Adrenal gland (tissue), 12 donors: Measurements from ENCODE around the gene MRC1. TPM values are rescaled to one million over a fixed set of nuclear protein-coding genes. Genes with fewer than 3 reads are reported as not detected.
"Not testable (repeated sequence)": the region's sequence is repeated elsewhere in the genome, so short reads cannot be mapped to it uniquely, and the experiment has no call there.

ENCODE experiments used
- DNase-seq, 7 donors: peaks; one replicate each; pipeline ENCODE4 v3.0.0-alpha.2; 2019 to 2020
- H3K27ac ChIP-seq, 5 donors: fragments of 200-600 bp; sonication (generic) in 4 of 5; 1 replicate in 3 of 5; 2 replicates in 2 of 5; pipeline versions ENCODE4 v1.5.1 to v1.8.0; 2016 to 2020; ENCODE audit warnings: mild to moderate bottlenecking in 1 of 5
- H3K27me3 ChIP-seq: fragments of 200-600 bp; 2 replicates; pipeline ENCODE4 v1.8.0; 2021
- H3K36me3 ChIP-seq, 2 donors: fragments of 200-600 bp; replicated peaks in 1 of 2; 1 replicate in 1 of 2; 2 replicates in 1 of 2; pipeline versions ENCODE4 v1.5.1 to v1.8.0; 2018 to 2022
- H3K4me1 ChIP-seq, 2 donors: fragments of 200-600 bp; replicated peaks in 1 of 2; 1 replicate in 1 of 2; 2 replicates in 1 of 2; pipeline versions ENCODE4 v1.5.1 to v1.8.0; 2018 to 2021
- H3K4me3 ChIP-seq, 4 donors: fragments of 200-600 bp; sonication (generic) in 3 of 4; one replicate each; pipeline ENCODE4 v1.5.1; 2016 to 2018
- H3K9me3 ChIP-seq, 3 donors: fragments of 200-600 bp; sonication (generic) in 1 of 3; replicated peaks in 1 of 3; 1 replicate in 2 of 3; 2 replicates in 1 of 3; pipeline versions ENCODE4 v1.5.1 to v1.8.0; 2016 to 2021
- POLR2A ChIP-seq, 2 donors: fragments of 450-650 bp; IDR thresholded peaks; one replicate each; pipeline ENCODE4 v1.6.1; 2017; ENCODE audit warnings: antibody characterized with exemption in 2 of 2, mild to moderate bottlenecking in 2 of 2, moderate library complexity in 1 of 2
- WGBS, 4 donors: extraction: QIAGEN DNeasy Blood & Tissue Kit in 2 of 4; methylation state at CpG; one replicate each; pipeline versions ENCODE4 v1.1.5 to v1.1.7; 2013 to 2017; 5-methylcytosine and 5-hydroxymethylcytosine counted together
- intact Hi-C, 2 donors: fragments of 100-400 bp; cut with DNase I; formaldehyde crosslinking; loops; one replicate each; pipeline versions ENCODE4 v1.14.1 to v1.15.0; 2022 to 2023
- polyA plus RNA-seq, 3 donors: library from polyadenylated mRNA; stranded (reverse); fragments of 200-250 nt in 2 of 3; fragments of 350-450 nt in 1 of 3; fragmentation: Illumina TruSeq in 1 of 3; extraction: RNeasy Lipid Tissue Mini Kit (QIAGEN cat#74804) in 1 of 3; gene quantifications; one replicate each; pipeline ENCODE4 v1.2.3, GENCODE V29; 2013 to 2014
- total RNA-seq, 9 donors: library from RNA; depleted of rRNA in 4 of 9; stranded (reverse); fragments of >200 nt in 4 of 9; fragments of 120-200 nt in 1 of 9; fragmentation: NEBNext Ultra II Directional in 1 of 9; extraction: Animal tissue kit (Norgen Biotek cat#: 25700) in 1 of 9; gene quantifications; one replicate each; pipeline versions ENCODE4 v1.1.0 to v1.2.4, GENCODE V29; 2013 to 2023
- TF ChIP-seq, protein P1 (sequence below), 6 experiments: fragments of 450-650 bp in 4 of 6; fragments of 200-600 bp in 2 of 6; sonication (generic) in 1 of 6; IDR thresholded peaks; 1 replicate in 5 of 6; 2 replicates in 1 of 6; pipeline versions ENCODE4 v1.5.1 to v1.8.0; 2016 to 2021; ENCODE audit warnings: antibody characterized with exemption in 6 of 6, mild to moderate bottlenecking in 2 of 6, moderate library complexity in 1 of 6
- donor health status: healthy with polysubstance abuse.
- donor health status: Bipolar disorder and iron deficiency.
- donor health status: DM: yes; HTN: yes; CAD: no.
- donor health status: DM: no; HTN: no; CAD: no.
- donor health status: DM: no; HTN: no; CAD: no.
- donor health status: DM: yes; HTN: yes; CAD: no.

The MRC1 gene
- total and polyA plus RNA-seq, 12 donors = 9.9 to 153 (median 85.0) TPM

GRCh38 chr10:17921378-17921777, 112.2 kb downstream of the MRC1 start:
- Histone ChIP-seq H3K9me3 (no peaks in the 10 kb centered on the region), H3K4me1 (no peaks in the 10 kb centered on the region), H3K27ac (no peak overlapping the region), H3K27me3 (no peaks in the 10 kb centered on the region), H3K36me3 (no peaks in the 10 kb centered on the region), H3K4me3 (no peak overlapping the region)
- WGBS, 4 donors = 80 to 93% (median 85%) methylated on average over 3 of the region's 3 CpGs
- TF ChIP-seq, protein P1, sequence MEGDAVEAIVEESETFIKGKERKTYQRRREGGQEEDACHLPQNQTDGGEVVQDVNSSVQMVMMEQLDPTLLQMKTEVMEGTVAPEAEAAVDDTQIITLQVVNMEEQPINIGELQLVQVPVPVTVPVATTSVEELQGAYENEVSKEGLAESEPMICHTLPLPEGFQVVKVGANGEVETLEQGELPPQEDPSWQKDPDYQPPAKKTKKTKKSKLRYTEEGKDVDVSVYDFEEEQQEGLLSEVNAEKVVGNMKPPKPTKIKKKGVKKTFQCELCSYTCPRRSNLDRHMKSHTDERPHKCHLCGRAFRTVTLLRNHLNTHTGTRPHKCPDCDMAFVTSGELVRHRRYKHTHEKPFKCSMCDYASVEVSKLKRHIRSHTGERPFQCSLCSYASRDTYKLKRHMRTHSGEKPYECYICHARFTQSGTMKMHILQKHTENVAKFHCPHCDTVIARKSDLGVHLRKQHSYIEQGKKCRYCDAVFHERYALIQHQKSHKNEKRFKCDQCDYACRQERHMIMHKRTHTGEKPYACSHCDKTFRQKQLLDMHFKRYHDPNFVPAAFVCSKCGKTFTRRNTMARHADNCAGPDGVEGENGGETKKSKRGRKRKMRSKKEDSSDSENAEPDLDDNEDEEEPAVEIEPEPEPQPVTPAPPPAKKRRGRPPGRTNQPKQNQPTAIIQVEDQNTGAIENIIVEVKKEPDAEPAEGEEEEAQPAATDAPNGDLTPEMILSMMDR (IDR thresholded peaks at IDR 0.05) = no peak
- no peak for TF ChIP-seq POLR2A (IDR thresholded peaks at IDR 0.05)
- DNase-seq = no peak
- intact Hi-C loops = no loop called here

GRCh38 chr10:17923728-17924127, 114.6 kb downstream of the MRC1 start:
- H3K4me3 ChIP-seq = no peak overlapping the region

DNA sequence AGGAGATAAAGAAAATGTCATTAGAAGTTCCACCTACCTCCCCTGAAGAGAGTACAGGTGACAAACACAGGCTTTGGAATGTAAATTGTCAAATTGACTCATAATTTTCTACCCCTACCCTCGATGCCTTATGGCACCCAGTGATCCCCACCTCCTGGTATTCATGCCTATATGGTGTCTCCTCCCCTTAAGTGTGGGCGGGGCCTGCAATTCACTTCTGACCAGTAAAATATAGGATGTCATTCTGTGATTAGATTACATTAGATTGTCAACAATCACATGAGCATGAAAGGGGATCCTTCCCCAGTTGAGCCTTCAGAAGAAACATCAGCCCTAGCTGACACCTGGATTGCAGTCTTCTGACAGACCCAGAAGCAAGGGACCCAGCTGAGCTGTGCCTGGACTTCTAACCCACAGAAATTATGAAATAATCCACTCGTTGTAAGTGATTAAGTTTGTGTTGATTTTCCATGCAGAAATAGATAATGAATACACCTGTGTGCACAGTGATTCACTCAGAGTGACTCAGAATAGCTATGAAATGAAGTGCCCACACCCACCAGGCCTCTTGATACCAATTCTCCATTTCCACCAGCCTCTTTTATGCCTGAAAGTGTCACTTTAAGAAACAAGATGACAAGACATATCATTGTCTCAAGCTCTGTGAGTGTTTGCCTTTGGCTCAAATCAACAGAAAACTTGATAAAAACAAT, 134.0 kb downstream of the MRC1 start:
- TF ChIP-seq, protein P1 (IDR thresholded peaks at IDR 0.05) = no peak
- no peak for TF ChIP-seq POLR2A (IDR thresholded peaks at IDR 0.05)

More at GRCh38 chr10:17923728-17924127, 114.6 kb downstream of the MRC1 start:
- Histone ChIP-seq H3K36me3 (no peaks in the 10 kb centered on the region), H3K27ac (no peak overlapping the region), H3K4me1 (no peaks in the 10 kb centered on the region), H3K9me3 (no peaks in the 10 kb centered on the region), H3K27me3 (no peaks in the 10 kb centered on the region)
- TF ChIP-seq, protein P1 (IDR thresholded peaks at IDR 0.05) = no peak
- no peak for TF ChIP-seq POLR2A (IDR thresholded peaks at IDR 0.05)
- intact Hi-C loops = no loop called here
- DNase-seq = no peak
- WGBS, 4 donors = 53 to 78% (median 63%) methylated on average over 2 to 4 of the region's 4 CpGs

DNA sequence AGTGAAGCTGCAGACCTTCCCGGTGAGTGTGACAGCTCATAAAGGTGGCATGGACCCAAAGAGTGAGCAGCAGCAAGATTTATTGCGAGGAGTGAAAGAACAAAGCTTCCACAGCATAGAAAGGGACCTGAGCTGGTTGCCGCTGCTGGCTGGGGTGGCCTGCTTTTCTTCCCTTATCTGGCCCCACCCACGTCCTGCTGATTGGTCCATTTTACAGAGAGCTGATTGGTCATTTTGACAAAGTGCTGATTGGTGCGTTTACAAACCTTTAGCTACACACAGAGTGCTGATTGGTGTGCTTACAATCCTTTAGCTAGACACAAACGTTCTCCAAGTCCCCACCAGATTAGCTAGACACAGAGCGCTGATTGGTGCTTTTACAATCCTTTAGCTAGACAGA, 141.1 kb downstream of the MRC1 start:
- H3K27me3 ChIP-seq, H3K36me3 ChIP-seq, intact Hi-C loops, H3K4me1 ChIP-seq, DNase-seq, H3K9me3 ChIP-seq, H3K27ac ChIP-seq, H3K4me3 ChIP-seq: not testable (repeated sequence)
- 55 to 68% (median 67%) methylated on average over 7 of the region's 7 CpGs for WGBS, 4 donors

More for the DNA sequence above, 134.0 kb downstream of the MRC1 start:
- Histone ChIP-seq H3K27me3 (no peaks in the 10 kb centered on the region), H3K4me3 (no peak overlapping the region), H3K36me3 (no peaks in the 10 kb centered on the region), H3K27ac (no peak overlapping the region), H3K4me1 (no peaks in the 10 kb centered on the region), H3K9me3 (no peaks in the 10 kb centered on the region)
- no peak for DNase-seq
- intact Hi-C loops = no loop called here
- WGBS, 4 donors = 71 to 87% (median 81%) methylated on average over 3 of the region's 3 CpGs

GRCh38 chr10:17950726-17951125, 141.6 kb downstream of the MRC1 start:
- intact Hi-C loops = no loop called here
- H3K36me3 ChIP-seq = no peaks in the 10 kb centered on the region
- H3K27ac ChIP-seq = no peak overlapping the region
- H3K4me3 ChIP-seq = no peak overlapping the region
- 83 to 94% (median 92%) methylated on average over 10 to 22 of the region's 22 CpGs for WGBS, 4 donors
- no peak for DNase-seq
- TF ChIP-seq POLR2A (IDR thresholded peaks at IDR 0.05) = no peak
- TF ChIP-seq, protein P1 (IDR thresholded peaks at IDR 0.05) = no peak
- no peaks in the 10 kb centered on the region for H3K27me3 ChIP-seq
- H3K4me1 ChIP-seq = no peaks in the 10 kb centered on the region
- H3K9me3 ChIP-seq = no peaks in the 10 kb centered on the region
